A204.1 (cell line): ENCODE data around the gene SGCD.

Experiments
- FAIRE-seq: peaks from 2 replicates; lab custom pipeline; 2012; peaks lifted over from hg19 to GRCh38; lab: Jason Lieb, UNC

SGCD gene

DNA sequence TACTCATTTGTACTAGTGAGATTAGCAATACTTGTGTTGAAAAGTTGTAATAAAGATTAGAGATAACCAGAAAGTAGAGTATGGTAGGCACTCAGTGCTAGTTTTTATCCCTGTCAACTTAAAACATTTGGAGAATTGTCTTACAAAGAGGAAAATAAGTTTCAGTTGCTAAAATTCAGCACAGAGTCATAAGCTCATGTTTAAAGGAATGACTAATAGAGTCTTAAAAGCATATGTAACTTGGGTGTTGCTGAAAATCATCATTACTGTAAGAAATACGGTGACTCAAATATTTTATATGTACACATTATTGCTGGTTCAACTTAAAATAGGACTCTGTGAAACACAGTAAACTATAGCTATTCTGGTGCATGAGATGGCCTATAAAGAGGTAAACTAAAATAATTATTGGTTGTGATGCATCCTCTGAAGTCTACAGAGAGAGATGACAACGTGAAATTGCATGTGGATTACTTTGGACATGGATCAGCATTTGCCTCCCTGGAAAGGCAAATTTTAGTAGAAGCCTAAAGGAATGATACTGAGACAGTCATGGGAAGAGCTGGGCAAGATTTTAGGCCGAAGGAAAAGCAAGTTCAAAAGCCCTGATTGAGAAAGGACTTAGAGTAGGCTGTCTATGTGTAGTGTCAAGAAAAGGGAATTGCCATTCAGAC is 34.6 kb downstream of the SGCD start:
- FAIRE-seq: no peak

DNA sequence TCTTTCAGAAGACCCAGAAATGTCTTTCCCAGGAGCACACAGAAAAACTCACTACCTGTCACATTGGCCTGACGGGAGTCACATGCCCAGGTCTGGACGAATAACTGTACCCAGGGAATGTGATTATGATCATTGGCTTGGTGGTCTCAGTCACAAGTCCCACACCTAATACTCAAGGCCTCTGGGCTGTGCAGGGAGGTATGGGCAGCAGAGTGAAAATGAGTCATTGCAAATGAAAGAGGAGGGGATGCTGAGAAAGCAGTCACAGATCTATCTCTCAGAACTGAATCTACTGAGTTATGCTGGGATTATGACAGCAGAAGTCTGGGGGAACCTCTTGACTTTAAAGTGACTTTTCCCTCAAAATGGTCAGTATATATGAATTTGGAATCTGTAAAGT is 36.9 kb downstream of the SGCD start:
- FAIRE-seq: no peak

DNA sequence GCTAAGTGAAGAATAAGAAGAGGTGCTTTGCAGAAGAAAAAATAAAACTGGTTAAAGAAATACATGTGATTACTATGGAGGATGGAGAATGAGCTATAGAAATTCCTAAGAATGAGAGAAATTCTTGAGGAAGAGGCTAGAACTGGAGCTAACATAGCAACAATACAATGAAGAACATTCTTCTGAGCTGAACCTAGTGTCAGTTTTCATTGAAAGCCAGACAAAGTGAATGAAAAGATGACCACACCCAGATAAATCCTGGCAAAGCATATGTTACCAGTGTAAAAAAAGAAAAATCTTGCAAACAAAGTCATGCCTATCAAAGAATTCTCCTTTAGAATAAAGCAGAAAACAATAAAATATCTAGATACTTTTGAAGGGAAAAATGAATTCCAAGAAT is 39.6 kb downstream of the SGCD start:
- no peak for FAIRE-seq

DNA sequence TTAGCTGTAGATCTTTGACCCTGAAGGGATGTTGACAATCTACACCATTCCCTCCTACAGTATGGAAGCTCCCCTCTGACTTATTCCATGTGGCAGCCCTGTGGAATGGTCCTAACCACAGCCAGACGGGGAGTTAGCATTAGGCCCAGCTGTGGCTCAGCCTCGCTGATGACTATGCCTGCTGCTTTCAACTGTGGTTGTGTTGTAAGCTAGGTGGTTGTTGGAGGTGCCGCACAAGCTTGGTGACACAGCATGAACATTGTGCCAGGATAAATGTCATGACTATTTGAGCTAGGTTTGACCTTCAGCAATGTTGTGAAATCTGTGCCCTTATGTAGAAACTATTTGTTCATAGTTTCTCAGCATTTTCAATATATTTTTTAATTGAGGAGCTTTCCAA is 40.6 kb downstream of the SGCD start:
- FAIRE-seq: no peak

DNA sequence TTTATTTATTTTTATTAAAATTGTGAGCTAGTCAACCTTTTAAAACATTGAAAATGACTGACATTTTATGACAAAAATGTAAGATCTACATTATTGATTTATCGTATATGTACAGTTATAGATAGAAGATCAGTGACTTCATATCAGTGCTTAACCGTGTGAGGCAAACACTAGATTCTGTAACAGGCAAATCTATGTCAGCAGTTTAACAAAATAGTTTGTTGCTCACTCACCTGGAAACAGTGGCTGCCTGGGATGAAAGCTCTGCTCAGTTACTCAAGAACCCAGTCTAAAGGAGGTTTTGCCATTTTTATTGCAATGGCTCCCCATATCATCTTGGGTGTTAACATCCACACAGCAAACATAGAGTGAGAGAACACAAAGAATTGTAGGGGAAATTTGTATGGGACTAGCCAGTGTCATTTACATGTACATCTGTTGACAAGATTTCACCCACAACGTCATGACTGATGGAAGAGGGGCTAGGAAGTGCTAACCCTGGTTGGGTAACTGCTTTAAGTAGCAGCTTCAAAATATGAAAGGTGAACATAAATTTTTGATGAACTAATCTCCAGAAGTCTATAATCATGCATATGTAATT is 49.0 kb downstream of the SGCD start:
- FAIRE-seq: no peak

DNA sequence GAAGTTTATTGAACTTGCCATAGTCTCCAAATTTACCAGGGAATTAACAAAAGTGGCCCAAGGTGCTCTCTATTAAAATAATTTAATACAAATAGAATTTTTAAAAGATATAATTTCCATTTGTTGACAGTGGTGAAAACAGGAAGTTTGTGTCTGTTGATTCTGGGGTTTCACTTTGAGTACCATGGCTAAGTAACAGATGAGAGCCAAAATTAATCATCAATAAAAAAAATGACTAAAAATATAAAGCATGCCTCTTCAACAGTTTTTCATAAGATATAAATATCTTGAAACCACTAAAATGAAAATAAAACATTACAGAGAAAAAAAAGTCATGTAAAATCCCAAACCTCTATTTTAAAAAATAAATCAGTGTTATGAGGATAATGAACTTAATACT is 49.8 kb downstream of the SGCD start:
- FAIRE-seq: no peak

DNA sequence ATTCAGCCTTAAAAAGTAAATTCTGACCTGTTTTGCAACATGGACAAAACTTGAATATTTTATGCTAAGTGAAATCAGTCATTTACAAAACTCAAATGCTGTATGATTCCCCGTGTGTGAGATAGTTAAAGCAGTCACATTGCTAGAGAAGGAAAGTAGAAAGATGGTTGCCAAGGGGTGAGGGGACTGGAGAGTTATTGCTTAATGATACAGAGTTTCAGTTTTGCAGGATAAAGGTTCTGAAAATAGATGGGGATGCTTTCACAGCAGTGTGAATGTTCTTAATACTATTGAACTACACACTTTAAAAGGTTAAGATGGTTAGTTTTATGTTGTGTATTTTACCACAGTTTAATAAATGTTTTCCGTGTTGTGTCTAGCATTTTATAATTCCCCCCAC is 51.2 kb downstream of the SGCD start:
- no peak for FAIRE-seq

DNA sequence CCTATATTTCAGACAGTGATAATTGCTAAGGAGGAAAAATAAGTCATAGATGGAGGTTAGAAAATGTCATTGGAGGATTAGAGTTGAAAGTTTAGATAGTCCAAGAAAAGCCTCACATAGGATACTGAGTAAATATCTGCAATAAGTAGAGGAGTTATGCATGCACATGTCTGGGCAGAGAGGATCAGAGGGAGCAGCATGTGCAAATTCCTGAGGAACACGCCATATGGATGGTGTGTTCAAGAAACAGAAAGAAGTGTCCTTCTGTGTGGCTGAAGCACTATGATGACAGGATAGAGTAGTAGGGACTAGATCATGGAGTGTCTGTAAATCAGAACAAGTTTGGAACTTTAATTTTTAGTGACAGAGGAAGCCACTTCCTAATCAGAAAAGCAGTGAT is 52.2 kb downstream of the SGCD start:
- FAIRE-seq: no peak

DNA sequence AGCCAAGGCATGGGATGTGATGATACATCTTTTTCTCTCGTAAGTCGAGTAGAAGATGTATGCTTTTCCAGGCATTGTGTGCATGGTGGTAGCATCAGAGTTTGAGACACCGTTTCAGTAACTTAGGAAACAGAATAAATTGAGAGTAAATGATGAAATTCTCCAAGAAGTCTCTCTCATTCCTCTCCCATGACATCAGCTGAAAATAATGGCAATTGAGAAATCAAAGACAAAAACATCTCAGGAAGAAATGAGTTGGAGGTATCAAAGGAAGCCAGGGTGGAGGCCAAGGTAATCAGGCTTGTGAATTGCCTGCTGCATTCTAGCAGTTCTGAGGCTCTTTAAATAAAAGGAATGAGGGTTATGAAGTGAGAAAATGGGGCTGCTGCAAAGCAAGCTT is 53.9 kb downstream of the SGCD start:
- no peak for FAIRE-seq

DNA sequence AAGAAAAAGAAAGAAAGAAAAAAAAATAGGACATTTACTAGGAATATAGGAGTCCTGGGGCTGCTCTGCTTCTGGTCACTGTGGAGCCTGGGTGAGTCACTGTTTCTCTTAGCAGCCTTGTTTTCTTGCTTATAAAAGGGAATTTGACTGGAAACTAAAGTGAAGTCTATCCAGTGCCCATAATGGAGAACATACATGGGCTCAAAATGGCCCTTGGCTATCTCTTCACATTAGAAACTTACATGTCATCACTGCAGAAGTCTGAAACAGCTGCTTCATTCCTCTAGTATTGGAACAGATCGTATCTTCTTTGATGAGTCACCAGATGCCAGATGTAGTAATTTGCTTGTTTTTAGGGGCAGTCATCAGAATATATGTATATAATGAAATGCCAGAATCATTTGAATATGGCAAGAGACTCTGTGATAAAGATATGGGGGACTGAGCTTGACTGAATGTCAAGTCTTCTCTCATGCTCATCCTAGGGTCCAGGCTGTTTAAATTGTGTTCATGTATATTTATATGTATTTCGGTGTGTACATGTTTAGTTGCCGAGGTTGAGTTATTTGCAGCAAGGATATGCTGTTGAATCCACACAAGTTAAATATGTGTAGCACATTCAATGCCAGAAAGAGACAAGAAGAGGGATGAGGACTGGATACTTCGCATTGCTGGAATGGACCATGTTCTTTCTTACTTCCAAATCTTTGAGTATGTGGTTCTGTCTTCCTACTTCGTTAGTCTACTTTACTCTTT is 56.7 kb downstream of the SGCD start:
- no peak for FAIRE-seq

DNA sequence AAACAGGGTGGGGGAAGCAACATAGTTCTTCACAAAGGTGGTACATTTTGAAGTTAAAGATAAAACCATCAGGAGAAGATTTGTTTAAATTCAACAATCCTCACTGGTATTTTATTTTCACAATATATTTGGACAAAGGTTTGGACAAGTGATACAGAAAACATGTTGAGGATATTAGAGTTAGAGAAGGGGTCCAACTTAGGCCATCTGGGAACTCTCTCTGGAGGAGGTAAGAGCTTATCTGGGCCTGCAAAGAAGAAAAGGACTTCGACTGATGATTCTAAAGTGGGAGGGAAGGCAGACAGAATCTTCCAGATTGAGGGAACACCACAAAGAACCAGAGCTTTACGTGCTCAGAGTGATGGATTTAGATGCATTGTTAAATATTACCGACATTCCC is 58.5 kb downstream of the SGCD start:
- no peak for FAIRE-seq

DNA sequence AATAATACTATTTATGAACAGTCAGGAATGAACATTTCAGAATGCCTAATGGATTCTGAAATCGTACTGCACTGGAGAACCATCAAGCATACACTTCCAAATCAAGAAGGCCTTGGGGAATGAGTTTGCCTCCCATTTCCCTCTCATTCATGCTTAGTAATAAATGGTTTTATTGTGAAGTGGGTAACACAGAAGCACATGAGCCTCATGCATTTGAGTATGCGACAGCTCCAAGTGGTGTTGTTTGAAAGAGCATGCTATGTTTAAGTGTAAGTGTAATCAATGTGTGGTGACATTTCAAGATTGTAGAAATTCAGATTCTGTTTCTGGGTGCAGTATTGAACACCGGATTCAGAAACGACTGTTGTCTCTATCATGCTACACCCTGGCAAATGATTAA is 60.0 kb downstream of the SGCD start:
- FAIRE-seq: no peak

DNA sequence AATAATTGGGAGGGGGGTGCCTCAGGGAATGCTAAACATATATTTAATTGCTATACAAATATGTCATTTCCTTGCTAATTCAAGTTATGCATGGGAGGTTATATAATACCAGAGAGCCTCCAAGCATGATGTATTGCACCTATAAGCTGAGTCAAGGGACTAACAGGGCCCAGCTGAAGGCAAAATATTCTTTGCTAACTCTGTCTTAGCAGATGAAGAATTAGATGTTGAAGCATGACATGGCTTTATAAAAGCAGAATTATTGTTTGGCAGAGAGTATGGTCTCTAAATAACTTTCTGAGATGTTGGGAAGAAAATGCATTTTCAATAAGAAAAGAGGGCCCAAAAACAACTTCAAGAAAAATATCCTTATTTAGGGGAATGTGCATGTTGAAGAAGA is 60.4 kb downstream of the SGCD start:
- FAIRE-seq: no peak

DNA sequence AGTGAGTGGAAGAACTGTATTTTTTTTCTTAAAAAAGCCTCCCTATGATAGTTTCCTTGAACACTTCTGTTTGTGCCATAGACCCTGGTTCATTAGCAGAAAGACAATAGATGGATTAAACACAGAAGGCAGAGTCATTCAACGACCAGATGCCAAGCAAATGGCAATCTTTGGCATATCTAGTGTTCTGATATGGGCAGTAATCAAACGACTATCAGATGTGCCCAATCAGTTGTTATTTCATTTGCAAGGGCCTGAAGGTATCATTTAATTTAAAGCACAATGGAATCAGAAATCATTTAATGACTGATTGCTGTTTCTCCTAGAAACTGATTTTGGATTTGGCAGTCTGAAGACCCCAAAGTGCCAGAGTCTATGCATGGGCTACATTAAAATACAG is 61.3 kb downstream of the SGCD start:
- no peak for FAIRE-seq

DNA sequence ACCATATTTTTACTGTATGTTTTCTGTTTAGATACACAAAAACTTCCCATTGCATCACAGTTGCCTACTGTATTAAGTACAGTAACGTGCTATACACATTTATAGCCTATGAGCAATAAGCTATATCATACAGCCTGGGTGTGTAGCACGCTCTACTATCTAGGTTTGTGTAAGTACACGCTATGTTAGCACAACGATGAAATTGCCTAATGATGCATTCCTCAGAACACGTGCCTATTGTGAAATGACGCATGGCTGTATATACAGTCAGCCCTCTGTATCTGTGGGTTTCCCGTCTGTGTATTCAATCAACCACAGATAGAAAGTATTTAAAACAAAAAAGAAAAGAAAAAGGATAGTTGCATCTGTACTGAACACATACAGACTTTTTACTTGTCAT is 64.2 kb downstream of the SGCD start:
- no peak for FAIRE-seq

DNA sequence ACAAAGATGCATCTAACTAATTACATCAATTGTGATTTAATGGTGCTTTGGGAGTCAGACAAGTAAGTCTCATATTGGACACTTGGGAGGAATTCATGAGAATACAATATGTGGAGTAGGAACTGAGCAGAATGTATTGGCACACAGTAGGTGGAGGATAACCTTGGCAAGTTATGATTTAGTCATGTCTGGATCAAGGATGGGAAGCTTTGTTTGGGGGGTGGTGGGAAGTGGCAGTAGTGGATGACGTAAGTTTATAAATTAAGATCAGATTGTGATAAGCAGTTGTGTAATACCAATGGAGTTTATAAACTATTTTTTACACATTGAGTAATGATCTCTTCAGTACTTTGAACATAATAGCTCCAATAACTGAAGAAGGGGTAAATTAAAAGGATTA is 67.0 kb downstream of the SGCD start:
- no peak for FAIRE-seq

DNA sequence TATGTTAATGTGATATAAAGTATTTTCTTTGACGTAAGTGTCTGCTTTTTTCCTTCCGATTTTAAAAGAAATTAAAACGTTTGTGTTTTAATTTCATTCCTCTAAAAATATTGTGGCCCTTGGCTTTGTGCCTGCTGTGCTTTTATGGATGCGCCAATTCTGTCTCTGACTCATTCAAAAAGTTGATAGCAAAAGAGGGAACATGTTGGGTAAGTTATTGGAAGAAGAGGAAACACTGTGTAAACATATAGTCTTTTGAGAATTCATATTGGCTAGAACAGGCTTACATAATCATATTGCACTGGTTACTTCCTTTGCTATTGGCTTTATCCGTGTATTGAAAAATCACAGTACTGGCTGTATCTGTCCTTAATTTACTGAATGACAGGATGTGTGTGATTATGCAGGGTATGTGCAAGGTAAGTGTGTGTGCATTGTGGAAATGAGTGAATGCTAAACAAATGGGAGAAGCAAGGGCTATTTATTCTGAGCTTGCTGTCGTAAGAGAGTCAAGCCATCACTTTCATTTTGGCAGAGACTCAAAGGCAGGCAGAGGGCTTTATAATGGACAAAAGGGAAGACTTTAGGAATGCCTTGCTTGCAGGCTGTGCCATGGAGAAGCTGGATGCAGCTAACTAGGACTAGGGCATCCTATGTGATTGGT is 67.8 kb downstream of the SGCD start:
- no peak for FAIRE-seq

DNA sequence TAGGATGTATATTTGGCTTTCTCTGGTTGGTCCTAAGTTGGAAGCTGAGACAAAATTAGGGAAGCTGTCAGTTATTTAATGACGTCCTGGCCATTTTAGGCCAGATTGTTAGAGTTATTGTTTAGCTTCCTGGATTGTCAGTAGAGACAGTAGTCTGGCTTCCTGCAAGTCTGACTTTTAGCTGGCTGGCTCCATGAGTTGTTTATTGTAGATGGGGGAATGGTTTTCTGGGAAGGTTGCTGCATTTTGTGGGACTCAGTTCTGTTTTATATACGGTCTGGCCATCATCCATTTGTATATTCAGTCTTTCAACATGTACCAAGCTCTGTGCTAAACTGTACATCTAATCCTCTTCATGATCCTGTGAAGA is 68.3 kb downstream of the SGCD start:
- FAIRE-seq: no peak

DNA sequence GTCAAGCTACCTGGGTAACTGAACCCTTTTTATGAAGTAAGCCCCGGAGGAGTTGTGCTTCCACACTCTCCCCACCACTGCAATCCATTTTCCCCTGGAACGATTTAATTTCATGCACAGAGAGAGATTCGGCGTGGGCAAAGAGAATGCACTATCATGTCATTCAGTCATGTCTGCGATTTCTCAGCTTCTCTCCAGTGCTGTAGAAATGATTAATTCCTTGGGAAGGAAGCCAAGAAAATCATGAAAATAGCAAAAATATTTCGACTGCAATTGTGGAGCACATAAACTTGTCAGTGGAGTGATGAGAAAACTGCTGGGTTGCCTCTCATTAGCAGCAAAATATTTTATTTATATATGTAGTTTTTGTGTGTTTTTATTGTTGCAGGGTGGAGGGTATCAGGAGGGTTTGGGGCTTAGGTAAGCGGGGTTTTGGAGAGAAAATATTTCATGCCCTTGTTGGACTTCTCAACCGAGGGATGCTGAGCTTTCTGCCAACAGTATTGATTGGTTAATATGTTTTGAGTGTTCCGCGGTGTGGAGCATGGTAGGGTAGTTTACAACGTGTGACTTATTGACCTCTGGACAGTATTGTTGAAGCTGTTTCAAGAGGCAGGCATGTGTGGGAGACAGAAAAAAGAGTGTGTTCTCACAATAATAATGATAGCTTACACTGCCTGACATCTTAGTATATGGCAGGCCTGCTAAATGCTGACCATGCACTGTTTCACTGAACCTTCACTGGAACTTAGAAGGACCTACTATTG is 69.3 kb downstream of the SGCD start:
- FAIRE-seq: no peak

DNA sequence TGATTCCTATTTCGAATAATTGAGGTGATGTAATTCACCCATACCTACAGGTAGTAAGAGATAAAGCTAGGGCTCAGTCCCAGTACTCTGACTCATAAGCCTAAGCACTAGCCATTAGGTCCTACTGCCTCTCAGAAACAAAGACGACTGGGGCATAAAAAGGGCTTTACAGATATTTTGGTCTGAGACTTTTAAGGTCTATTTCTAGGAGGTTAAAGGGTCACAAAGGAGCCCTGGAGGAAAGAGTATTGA is 69.8 kb downstream of the SGCD start:
- FAIRE-seq: no peak

DNA sequence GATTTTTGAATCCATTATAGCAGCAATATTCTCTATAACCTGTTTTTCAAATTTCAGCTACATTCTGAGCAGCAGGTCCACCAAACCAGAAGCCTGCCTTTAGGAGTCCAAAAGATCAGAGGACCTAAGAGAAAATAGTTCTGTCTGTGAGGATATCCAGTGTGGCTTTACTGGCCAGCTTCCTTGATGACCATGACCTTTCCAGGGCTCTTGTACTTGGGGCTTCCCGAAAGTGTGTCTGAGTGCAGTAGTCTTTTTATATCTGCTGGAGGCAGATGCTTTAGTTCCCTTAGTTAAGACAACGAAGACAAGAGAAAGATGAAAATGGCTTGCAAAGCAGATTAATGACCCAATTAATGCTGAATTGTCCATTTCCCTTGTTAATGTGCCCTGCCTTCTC is 72.4 kb downstream of the SGCD start:
- no peak for FAIRE-seq

DNA sequence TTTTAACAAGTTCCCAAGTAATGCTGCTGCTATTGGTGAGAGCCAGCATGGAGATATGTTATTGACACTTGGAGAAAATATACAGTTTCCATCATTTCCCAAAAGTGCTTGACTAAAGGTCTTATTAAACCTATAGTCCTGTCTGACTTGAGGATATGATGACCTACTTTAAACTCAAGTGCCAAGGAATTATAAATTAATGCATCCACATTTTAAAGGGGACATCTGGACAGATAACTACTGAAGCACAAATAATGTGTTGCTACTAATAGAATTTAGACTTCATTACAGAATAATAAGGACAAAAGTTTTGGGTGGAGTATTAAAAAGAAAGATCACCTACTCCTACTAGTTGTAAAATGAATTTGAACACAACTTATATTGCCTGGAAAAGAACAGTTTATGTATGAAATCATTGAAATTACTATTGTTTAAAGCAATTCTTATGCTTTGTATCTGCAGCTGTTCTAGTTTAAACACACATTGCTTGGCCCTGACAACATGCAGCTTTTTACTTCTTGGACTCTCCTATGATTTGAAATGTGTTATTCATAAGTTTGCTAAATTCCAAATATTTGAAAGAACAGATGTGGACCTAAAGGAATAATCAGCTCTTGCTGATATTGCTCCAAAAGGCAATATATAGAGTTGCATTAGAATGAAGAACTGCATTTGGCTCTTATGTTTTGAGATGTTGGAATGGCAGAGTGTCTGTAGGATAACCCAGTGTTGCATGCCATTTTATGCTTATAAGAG is 73.4 kb downstream of the SGCD start:
- FAIRE-seq: no peak
